ENCODE results near the gene HMGCL. TPM values are rescaled to one million over a fixed set of nuclear protein-coding genes. Genes with fewer than 3 reads are reported as not detected.
A peak's percentile ranks its signal among the peaks of the same experiment; 100 is the strongest.

HMGCL gene
- total RNA-seq, 1 experiment from 2014 or later: 30.4 TPM

GRCh38 chr1:23799570-23800399 lies 25.4 kb downstream of the HMGCL start:
- POLR2A ChIA-PET: interaction anchor here (0.6 to 17.8 kb wide), 30 partner anchors 9 to 244 kb away, joined by 3 to 395 read pairs (median 5); partner anchors contain the start of genes ELOA, HMGCL, LYPLA2 and PITHD1
- no peaks in the 10 kb centered on the region for H3K4me1 Mint-ChIP-seq (ENCODE audit: insufficient read depth, unreplicated experiment)
- H3K27ac Mint-ChIP-seq (ENCODE audit: low read depth, unreplicated experiment): peak overlapping the region; percentile 91
- H3K4me3 Mint-ChIP-seq (ENCODE audit: unreplicated experiment): peak overlapping the region; percentile 90
- no peak for TF ChIP-seq CTCF (IDR thresholded peaks at IDR 0.05; ENCODE audit: unreplicated experiment)
- no peaks in the 10 kb centered on the region for H3K27me3 Mint-ChIP-seq (ENCODE audit: insufficient read depth, unreplicated experiment)
- H3K9me3 Mint-ChIP-seq (ENCODE audit: unreplicated experiment): no peaks in the 10 kb centered on the region
- CTCF ChIA-PET: interaction anchor here (0.6 to 2.3 kb wide), 8 partner anchors 7 to 235 kb away, joined by 3 to 10 read pairs (median 6); no protein-coding TSS in a partner anchor
- TSS peak; percentile 86 for BruUV-seq (replicated peaks)
- DNase-seq (ENCODE audit: unreplicated experiment): peak; percentile 94
- H3K36me3 Mint-ChIP-seq (ENCODE audit: insufficient read depth, unreplicated experiment): peaks cover 42% of the 10 kb centered on the region
- intact Hi-C loops (cut with micrococcal nuclease): loop anchor here (1.0 kb wide), 1 partner anchor 156 kb away; no protein-coding TSS in a partner anchor

GRCh38 chr1:23799255-23799569 lies 26.0 kb downstream of the HMGCL start:
- no peaks in the 10 kb centered on the region for H3K27me3 Mint-ChIP-seq (ENCODE audit: insufficient read depth, unreplicated experiment)
- H3K27ac Mint-ChIP-seq (ENCODE audit: low read depth, unreplicated experiment): peak overlapping the region; percentile 91
- H3K4me1 Mint-ChIP-seq (ENCODE audit: insufficient read depth, unreplicated experiment): no peaks in the 10 kb centered on the region
- BruUV-seq (replicated peaks): no TSS peak
- CTCF ChIA-PET: interaction anchor here (0.6 to 2.3 kb wide), 8 partner anchors 8 to 390 kb away, joined by 3 to 10 read pairs (median 6); no protein-coding TSS in a partner anchor
- intact Hi-C loops (cut with micrococcal nuclease): no loop called here
- H3K9me3 Mint-ChIP-seq (ENCODE audit: unreplicated experiment): no peaks in the 10 kb centered on the region
- POLR2A ChIA-PET: interaction anchor here (0.6 to 17.8 kb wide), 23 partner anchors 9 to 244 kb away, joined by 3 to 395 read pairs (median 4); partner anchors contain the start of genes ELOA, HMGCL, LYPLA2 and PITHD1
- H3K4me3 Mint-ChIP-seq (ENCODE audit: unreplicated experiment): peak overlapping the region; percentile 90
- no peak for DNase-seq (ENCODE audit: unreplicated experiment)
- TF ChIP-seq CTCF (IDR thresholded peaks at IDR 0.05; ENCODE audit: unreplicated experiment): no peak
- H3K36me3 Mint-ChIP-seq (ENCODE audit: insufficient read depth, unreplicated experiment): peaks cover 48% of the 10 kb centered on the region

GRCh38 chr1:23798662-23799142 lies 26.5 kb downstream of the HMGCL start:
- Mint-ChIP-seq H3K36me3 (ENCODE audit: insufficient read depth, unreplicated experiment) (peaks cover 48% of the 10 kb centered on the region), H3K4me1 (ENCODE audit: insufficient read depth, unreplicated experiment) (no peaks in the 10 kb centered on the region), H3K4me3 (ENCODE audit: unreplicated experiment) (peak overlapping the region; percentile 90), H3K27ac (ENCODE audit: low read depth, unreplicated experiment) (peak overlapping the region; percentile 91), H3K9me3 (ENCODE audit: unreplicated experiment) (no peaks in the 10 kb centered on the region), H3K27me3 (ENCODE audit: insufficient read depth, unreplicated experiment) (no peaks in the 10 kb centered on the region)
- CTCF ChIA-PET: interaction anchor here (0.6 to 2.3 kb wide), 7 partner anchors 9 to 390 kb away, joined by 3 to 10 read pairs (median 4); no protein-coding TSS in a partner anchor
- TF ChIP-seq CTCF (IDR thresholded peaks at IDR 0.05; ENCODE audit: unreplicated experiment): no peak
- no peak for DNase-seq (ENCODE audit: unreplicated experiment)
- BruUV-seq (replicated peaks): no TSS peak
- POLR2A ChIA-PET: interaction anchor here (0.9 to 17.8 kb wide), 12 partner anchors 10 to 243 kb away, joined by 4 to 395 read pairs (median 6); partner anchors contain the start of genes HMGCL, LYPLA2, PITHD1 and PNRC2
- intact Hi-C loops (cut with micrococcal nuclease): no loop called here

Data from MCF 10A (cell line).